ENCODE measurements around the gene CD48. TPM values are rescaled to one million over a fixed set of nuclear protein-coding genes. Genes with fewer than 3 reads are reported as not detected.

The CD48 gene
- polyA plus RNA-seq, 4 donors = 0.66 to 2.6 (median 1.5) TPM

DNA sequence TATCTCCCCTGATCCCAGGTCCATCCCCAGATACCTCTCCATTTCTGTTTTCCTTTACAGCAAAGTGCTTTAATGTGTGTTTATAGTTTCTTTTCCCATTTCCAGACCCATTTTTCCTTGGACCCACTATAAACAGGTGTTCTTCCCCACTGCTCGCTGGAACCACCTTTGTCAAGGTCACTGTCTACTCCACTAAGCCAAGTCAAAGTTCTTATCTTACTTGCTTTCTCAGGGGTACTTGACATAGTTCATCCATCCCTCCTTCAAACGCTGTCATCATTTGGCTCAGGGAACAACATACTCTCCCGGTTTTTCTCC, 73.1 kb downstream of the CD48 start:
- no peak for DNase-seq (ENCODE audit: low read depth in 4 of 4, low spot score in 2 of 4)

DNA sequence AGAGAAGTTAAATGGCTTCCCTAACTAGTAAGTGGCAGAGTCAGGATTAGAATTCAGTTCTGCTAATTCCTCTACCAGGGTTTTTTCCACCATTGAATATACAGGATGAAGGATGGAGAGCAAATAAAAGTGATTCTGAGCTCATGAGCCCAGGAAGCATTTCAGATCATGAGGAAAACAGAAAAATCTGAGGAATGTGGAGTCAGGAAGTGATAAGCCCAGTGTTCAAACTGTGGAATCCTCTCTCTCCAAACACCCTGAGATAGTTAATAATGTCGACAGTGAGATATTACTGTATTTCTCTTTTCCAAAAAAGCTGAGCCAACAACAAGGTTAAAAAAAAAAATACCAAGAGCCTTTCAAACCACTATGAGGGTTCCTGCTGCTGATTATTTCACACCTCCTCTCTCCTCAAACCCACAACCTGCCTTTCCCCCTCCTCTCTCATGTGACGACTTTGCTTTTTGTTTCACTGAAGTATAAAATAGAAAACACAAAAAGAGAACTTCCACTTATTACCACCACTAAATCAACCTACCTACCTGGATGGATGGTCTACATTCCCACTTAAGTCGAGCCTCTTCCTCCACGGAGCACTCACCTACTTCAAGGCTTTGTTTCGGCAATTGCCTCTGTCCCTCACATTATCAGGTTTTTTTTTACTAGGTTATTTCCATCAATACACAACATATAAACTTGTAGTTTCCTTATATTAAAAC, 73.6 kb downstream of the CD48 start:
- DNase-seq (ENCODE audit: low read depth in 4 of 4, low spot score in 2 of 4) = no peak

DNA sequence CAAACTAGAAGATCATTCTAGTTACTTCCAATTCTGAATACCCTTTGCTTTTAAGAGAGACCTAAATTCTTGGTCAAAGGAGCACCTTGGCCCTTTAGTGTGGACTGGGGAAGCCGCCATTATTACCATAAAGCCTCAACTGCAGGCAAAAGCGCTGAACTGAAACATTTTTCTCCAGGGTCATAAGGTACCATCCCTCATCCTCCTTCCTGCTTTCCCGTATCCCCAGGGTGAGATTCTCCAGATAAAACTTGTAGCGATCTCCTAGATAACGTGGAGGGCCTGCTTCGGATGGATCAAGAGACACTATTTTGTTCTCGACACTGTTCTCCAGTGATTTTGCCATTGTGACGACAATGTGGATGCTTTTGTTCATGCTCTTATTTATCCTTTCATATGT, 74.6 kb downstream of the CD48 start:
- DNase-seq (ENCODE audit: low read depth in 4 of 4, low spot score in 2 of 4) = no peak

DNA sequence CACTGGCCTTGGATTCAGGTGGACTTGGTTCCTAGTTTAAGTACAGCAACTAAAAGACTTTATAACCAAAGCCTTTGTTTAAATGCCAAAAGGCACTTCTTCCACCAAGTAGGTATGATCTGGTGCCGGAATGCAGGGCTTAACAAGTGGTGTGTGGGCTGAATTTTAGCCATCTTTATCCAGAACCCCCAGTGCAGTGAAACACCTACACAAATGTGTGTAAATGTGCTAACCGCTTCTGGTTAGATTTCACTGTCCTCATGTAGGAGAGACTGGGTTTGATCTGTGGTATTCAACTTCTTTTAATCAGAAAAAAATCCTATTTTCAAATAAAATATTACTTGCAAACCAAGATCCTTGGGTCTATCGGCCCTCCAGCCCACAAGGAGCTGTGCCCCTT, 75.1 kb downstream of the CD48 start:
- no peak for DNase-seq (ENCODE audit: low read depth in 4 of 4, low spot score in 2 of 4)

DNA sequence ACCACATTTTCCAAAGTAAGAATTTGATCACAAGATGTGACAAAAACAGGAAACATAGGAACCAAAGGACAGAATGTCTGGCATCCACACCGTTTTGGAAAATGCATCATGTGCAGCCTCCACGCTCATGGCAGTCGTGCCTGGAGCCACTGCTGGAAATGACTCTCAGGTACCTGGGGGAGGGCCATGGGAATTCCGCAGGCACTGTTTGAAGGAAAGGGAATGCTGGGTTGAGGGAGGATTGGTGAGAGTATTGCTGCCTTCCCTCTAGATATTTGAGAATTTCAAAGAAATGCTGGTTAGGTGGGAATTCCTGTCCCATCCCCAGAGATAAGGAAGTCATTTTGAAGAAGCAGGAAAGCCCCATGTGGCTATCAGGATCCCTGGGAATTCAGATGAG, 75.5 kb downstream of the CD48 start:
- DNase-seq (ENCODE audit: low read depth in 4 of 4, low spot score in 2 of 4) = no peak

DNA sequence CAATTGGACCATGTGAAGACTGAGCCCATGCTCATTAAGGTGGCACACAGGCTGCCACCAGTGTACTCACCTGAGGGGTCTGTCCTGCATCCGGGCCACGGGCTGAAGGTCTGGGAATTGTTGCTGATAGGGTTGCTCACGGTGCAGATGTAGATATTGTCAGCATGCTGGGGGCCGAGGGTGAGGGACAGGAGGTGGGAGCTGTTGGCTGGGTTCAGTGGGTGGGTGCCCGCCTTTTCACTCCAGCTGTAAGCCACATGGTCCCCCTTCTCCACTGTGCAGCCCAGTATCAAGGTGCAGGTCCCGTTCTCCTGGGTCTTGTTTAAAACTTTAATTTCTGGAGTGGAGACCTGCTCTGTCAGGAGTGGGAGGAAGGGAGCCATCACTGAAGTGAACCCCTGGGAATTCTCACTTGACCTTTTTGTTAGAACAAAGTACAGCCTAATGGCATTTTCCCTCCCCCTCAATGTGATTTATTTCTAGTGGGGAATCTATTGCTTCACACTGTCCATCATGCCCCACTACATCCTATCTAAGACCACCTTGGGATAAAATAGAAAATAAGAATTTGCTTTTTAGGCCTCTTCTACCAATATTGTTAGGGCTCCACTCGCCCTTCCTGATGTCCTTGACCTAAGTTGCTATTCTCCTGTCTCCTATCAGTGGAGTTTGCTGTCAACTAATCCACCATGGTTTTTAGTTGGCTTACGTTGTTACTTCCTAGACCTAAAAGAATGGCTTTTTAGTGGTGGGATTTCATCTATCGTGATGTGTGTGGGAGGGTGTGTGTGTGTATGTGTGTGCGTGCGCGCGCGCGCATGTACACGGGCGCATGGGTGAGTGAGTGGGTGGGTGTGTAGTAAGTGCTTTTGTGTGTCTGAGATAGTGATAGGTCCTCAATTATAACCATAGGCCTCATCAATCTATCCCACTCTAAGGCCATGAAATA, 76.8 kb downstream of the CD48 start:
- no peak for DNase-seq (ENCODE audit: low read depth in 4 of 4, low spot score in 2 of 4)

DNA sequence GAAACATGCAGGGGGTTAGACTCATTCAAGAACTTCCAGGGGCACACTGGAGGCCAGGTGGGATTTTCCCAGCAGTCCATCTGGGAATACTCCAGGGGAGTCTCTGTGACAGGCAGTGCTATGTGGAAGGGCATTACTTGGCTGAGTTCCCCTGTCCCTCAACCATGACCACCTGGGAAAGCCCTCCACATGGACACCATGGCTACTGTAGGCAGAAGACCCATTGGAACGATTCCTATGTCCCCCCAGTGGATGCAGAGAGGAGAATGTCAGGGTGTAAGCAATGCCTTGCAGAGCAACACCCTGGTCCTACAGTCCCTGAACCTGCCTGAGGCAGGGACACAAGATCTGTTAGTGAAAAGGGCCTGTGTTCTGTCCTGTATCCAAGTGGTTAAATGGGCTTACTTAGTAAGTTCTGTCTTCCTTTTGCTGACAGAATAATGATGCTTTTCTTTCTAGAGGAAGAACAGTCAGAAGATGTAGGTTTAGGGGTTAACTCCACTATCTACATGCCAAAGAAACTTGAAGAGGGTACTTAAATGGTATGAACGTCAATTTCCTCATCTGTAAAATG, 78.2 kb downstream of the CD48 start:
- no peak for DNase-seq (ENCODE audit: low read depth in 4 of 4, low spot score in 2 of 4)

DNA sequence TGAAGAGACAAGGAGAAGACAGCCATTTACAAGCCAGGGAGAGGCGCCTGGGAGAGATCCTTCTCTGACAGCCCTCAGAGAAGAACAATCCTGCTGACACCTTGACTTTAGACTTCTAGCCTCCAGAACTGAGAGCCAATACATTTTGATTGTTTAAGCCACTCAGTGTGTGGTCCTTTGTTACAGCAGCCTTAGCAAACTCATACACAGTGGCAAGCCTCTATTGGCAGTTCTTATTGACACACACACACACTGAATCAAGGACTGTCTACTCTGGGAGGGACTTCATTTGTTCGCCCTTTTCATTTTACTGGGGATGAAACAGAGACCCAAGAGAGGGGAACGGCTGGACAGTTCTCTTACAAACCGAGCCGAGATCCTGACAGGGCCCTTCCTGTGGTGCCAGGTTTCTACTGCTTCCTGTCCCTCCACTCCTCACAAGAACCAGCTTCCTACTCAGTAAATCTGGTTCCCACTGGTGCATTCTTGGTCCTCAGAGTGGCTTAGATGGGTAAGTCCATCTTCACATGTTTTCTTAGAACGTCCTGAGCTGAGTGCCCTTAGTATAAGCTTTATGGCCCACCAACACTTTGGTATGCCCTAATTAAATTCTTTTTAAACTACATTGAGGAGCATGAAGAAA, 79.5 kb downstream of the CD48 start:
- DNase-seq (ENCODE audit: low read depth in 4 of 4, low spot score in 2 of 4) = no peak

DNA sequence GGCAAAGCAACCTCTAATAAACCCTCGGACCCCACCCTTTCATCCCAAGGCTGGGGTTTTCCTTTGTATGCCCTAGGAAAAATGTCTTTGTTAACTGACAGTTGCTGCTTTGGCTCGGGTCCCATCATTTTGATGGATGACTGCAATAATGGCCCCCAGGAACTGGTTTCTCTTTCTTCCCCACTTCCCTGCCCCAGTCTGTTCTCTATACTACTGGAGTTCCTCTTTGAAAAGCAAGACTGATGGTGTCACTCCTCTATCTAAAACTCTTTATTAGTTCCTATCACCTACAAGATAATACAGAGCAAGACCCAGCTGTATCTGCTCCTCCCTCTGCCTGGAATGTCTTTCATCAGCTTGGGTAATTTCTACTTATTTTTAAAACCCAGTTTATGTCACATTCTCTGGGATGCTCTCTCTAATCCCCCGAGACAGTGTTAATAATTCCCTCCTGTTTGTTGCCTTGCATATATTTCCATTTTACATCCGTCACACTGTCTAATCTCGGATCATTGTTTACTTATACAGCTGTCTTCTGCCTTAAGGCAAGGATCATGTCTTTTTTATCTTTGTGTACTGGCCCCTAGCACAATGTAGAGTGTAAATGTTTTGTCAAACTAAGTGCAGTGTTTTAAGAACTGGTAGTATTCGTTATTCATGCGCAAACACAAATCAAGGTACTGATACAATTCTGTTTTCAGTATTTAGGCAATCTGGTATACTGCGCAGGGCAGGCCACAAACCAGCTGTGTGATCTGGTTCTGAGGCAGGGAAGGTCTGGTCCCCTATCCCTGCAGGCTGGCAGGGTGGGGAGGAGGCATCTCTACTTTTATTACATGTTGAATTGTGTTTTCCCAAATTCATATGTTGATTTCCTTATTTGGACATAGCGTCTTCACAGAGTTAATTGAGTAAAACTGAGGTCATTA, 80.8 kb downstream of the CD48 start:
- no peak for DNase-seq (ENCODE audit: low read depth in 4 of 4, low spot score in 2 of 4)

DNA sequence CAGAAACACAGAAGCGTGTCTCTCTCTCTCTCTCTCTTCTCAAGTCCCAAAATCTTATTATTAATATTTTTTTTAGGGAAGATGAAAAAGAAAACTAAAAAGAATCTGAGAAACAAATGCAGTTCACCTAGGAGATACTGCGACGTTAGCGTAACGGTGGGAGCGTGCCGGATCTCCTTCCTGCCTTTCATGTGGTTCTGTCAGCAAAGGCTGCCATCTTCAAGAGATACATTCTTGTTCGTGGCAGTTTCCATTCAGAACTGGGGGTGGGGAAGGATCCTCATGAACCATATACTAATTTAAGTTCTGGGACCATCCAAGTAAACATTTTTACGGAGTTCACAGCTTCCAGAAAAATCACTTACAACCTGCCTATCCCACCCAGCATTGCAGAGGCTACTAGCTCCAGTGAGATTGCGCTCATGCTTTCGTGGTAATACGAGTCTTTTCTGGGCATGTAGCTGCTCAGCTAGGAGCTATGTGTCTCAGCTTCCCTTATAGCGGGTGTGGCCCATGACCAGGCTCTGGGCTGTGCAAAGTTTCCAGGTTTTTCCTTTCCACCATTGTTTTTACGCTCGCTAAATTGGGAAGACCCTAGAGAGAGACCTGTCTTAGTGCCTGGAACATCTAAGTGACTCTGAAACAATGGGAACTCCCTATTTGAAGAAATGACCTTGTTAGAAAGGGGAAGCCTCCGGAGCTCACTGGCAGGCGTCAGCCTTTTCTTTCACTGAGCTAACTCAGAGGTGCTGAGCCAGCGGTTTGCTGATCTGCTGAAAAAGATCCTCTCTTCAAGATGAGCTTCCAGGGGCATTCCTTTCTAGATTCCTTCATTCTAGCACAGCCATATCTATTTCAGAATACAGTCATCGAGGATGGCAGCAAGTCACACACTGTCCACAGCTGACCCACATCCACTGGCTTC, 82.1 kb downstream of the CD48 start:
- DNase-seq (ENCODE audit: low read depth in 4 of 4, low spot score in 2 of 4) = no peak

DNA sequence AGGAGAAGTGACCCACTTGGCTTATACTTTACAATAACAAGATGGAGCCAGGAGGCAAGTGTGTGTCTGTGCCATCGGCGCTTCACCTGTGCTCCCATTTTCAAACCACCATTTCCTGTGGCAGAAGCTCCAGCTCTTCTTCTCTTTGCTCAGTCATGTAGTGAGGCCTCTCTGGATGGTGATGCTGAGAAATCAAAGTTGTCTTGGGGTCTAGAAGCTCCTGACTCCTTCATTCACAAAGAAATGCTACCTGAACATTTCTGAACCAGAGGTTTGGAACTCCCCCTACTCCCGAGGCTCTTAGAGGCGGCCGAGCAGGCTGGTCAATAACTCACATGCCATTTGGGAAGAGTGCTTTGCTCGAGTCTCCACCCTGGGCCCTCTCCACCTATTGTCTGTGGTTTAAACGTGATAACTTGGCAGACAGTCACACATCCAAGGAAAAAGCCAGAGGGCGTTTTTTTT, 82.8 kb downstream of the CD48 start:
- DNase-seq (ENCODE audit: low read depth in 4 of 4, low spot score in 2 of 4) = no peak

Other genes starting within 250 kb of the CD48 start
- under 1 TPM in 3 of 4 donors, not detected in 1; 0.10 to 0.17 (median 0.13) TPM for gene SLAMF6, start 188.6 kb downstream of the CD48 start, polyA plus RNA-seq (ENCODE audit: insufficient read length in 4 of 4)
- 1 to 10 TPM in 2 of 4 donors, under 1 TPM in 2; 0.71 to 1.5 (median 1.2) TPM for gene CD84, start 132.3 kb downstream of the CD48 start, polyA plus RNA-seq (ENCODE audit: insufficient read length in 4 of 4)
- under 1 TPM in 3 of 4 donors, not detected in 1; 0.05 to 0.16 (median 0.10) TPM for gene SLAMF1, start 64.8 kb downstream of the CD48 start, polyA plus RNA-seq (ENCODE audit: insufficient read length in 4 of 4)
- gene SLAMF7, start 27.4 kb upstream of the CD48 start, polyA plus RNA-seq (ENCODE audit: insufficient read length in 4 of 4) = under 1 TPM; 0.32 to 0.55 (median 0.41) TPM
- under 1 TPM; 0.09 to 0.30 (median 0.13) TPM for gene LY9, start 84.4 kb upstream of the CD48 start, polyA plus RNA-seq (ENCODE audit: insufficient read length in 4 of 4)
- under 1 TPM; 0.11 to 0.44 (median 0.25) TPM for gene CD244, start 151.1 kb upstream of the CD48 start, polyA plus RNA-seq (ENCODE audit: insufficient read length in 4 of 4)
- 1 to 10 TPM; 1.3 to 5.3 (median 2.1) TPM for gene ITLN1, start 173.4 kb upstream of the CD48 start, polyA plus RNA-seq (ENCODE audit: insufficient read length in 4 of 4)
- not detected for gene ITLN2, start 243.0 kb upstream of the CD48 start, polyA plus RNA-seq (ENCODE audit: insufficient read length in 4 of 4)